ENCODE measurements around the gene ALG3. TPM values are rescaled to one million over a fixed set of nuclear protein-coding genes. Genes with fewer than 3 reads are reported as not detected.

Gene ALG3
- total RNA-seq, 1 donor from 2014 or later, result 73.7 TPM

GRCh38 chr3:184234671-184235380 lies 13.9 kb downstream of the ALG3 start:
- no peak overlapping the region for H3K4me3 ChIP-seq (ENCODE audit: low read depth, low read length)
- no peaks in the 10 kb centered on the region for H3K36me3 ChIP-seq (ENCODE audit: control insufficient read depth, insufficient read depth, low read length)
- peaks cover 31% of the 10 kb centered on the region for H3K27me3 ChIP-seq (ENCODE audit: control insufficient read depth, insufficient read depth, low read length)
- no peak for DNase-seq (ENCODE audit: low read depth)
- no peak for TF ChIP-seq CTCF (IDR thresholded peaks at IDR 0.05; ENCODE audit: insufficient read depth, low read length, poor library complexity, severe bottlenecking)

GRCh38 chr3:184234224-184234623 lies 14.5 kb downstream of the ALG3 start:
- TF ChIP-seq CTCF (IDR thresholded peaks at IDR 0.05; ENCODE audit: insufficient read depth, low read length, poor library complexity, severe bottlenecking), result peak; percentile 21
- Histone ChIP-seq H3K36me3 (ENCODE audit: control insufficient read depth, insufficient read depth, low read length) (no peaks in the 10 kb centered on the region), H3K4me3 (ENCODE audit: low read depth, low read length) (no peak overlapping the region), H3K27me3 (ENCODE audit: control insufficient read depth, insufficient read depth, low read length) (peaks cover 36% of the 10 kb centered on the region)
- DNase-seq (ENCODE audit: low read depth), result peak; percentile 79

- Histone ChIP-seq H3K4me3 (ENCODE audit: low read depth, low read length) (no peak overlapping the region), H3K36me3 (ENCODE audit: control insufficient read depth, insufficient read depth, low read length) (no peaks in the 10 kb centered on the region), H3K27me3 (ENCODE audit: control insufficient read depth, insufficient read depth, low read length) (peaks cover 46% of the 10 kb centered on the region)
- no peak for DNase-seq (ENCODE audit: low read depth)
- TF ChIP-seq CTCF (IDR thresholded peaks at IDR 0.05; ENCODE audit: insufficient read depth, low read length, poor library complexity, severe bottlenecking), result no peak
Measured at GRCh38 chr3:184233127-184233843, 15.5 kb downstream of the ALG3 start.

GRCh38 chr3:184231671-184232070 lies 17.1 kb downstream of the ALG3 start:
- no peak for DNase-seq (ENCODE audit: low read depth)
- Histone ChIP-seq H3K36me3 (ENCODE audit: control insufficient read depth, insufficient read depth, low read length) (no peaks in the 10 kb centered on the region), H3K4me3 (ENCODE audit: low read depth, low read length) (no peak overlapping the region), H3K27me3 (ENCODE audit: control insufficient read depth, insufficient read depth, low read length) (peaks cover 53% of the 10 kb centered on the region)
- no peak for TF ChIP-seq CTCF (IDR thresholded peaks at IDR 0.05; ENCODE audit: insufficient read depth, low read length, poor library complexity, severe bottlenecking)

- Histone ChIP-seq H3K36me3 (ENCODE audit: control insufficient read depth, insufficient read depth, low read length) (no peaks in the 10 kb centered on the region), H3K27me3 (ENCODE audit: control insufficient read depth, insufficient read depth, low read length) (peaks cover 52% of the 10 kb centered on the region), H3K4me3 (ENCODE audit: low read depth, low read length) (no peak overlapping the region)
- no peak for TF ChIP-seq CTCF (IDR thresholded peaks at IDR 0.05; ENCODE audit: insufficient read depth, low read length, poor library complexity, severe bottlenecking)
- no peak for DNase-seq (ENCODE audit: low read depth)
Measured at GRCh38 chr3:184230603-184231528, 17.9 kb downstream of the ALG3 start.
